IMR-90 (cell line): Measurements from ENCODE around the gene YJEFN3.

ENCODE experiments used
- CEBPB ChIP-seq: IDR thresholded peaks from 2 replicates; pipeline ENCODE4 v1.6.1; 2012; ENCODE audit warnings: low read depth, low read length, improper control_type of control experiment
- POLR2A ChIP-seq: IDR thresholded peaks from 2 replicates; pipeline ENCODE4 v1.6.1; 2012; ENCODE audit warnings: mild to moderate bottlenecking, low read depth, low read length

DNA sequence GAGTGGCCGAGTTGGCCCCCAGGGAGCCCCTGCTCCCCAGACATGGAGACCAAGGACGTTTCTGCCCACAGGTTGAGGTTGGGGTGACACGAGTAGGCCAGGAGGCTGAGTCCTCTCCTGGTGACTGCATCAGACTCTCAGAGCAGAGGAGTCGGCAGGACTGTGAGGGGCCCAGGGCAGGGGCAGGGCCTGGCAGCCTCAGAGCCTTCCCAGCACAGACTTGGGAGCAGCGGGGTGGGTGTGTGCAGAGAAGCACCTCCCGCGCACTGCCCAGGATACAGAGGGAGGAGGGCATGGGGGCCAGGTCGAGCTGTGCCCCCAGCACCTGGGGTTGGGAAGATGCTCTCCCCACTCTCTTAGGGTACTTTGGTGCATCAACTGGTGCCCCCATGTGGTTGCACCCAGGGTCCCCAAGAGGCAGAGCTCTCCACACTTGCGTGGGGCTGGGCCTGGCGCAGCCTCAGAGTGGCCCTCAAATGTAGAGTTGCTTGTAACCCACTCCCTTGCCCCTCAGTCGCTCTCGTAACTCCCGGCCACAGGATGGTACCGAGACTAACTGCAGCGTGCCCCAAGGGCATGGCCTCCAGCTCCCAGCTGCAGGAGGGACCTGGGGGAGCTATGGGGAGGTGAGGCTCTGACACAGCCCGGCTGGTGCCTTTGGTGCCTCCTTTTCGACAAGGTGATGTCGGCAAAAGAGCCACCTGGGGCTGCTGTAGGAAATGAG is 29.3 kb upstream of the YJEFN3 start:
- no peak for TF ChIP-seq POLR2A
- TF ChIP-seq CEBPB = no peak
